Measurements from ENCODE around the gene TNRC6B. TPM values are rescaled to one million over a fixed set of nuclear protein-coding genes. Genes with fewer than 3 reads are reported as not detected.

The TNRC6B gene
- total and polyA plus RNA-seq, 2 of the 13 experiments (the other 11 are each of a cell fraction or from before 2014, with no cell fraction given): 8.9 to 13.2 TPM

GRCh38 chr22:40368016-40368415, 190.3 kb downstream of the TNRC6B start (continued):
- no peak for TF ChIP-seq ZNF574 (CRISPR knock-in tag; IDR thresholded peaks at IDR 0.05)

GRCh38 chr22:40368836-40369235, 191.1 kb downstream of the TNRC6B start:
- Histone ChIP-seq H3K4me3 (replicated peaks in 1 of 3; ENCODE audit: insufficient read depth in 1 of 3, low read depth in 2 of 3, low read length in 3 of 3) (no peak overlapping the region), H3K36me3 (replicated peaks in 1 of 2; ENCODE audit: control insufficient read depth in 1 of 2, insufficient read depth in 2 of 2, low read length in 2 of 2) (peaks cover 18 to 51% of the 10 kb centered on the region in 2 experiments), H3K79me2 (ENCODE audit: insufficient read depth, low read length) (peaks cover 4% of the 10 kb centered on the region), H3K27ac (ENCODE audit: extremely low read length, insufficient read depth, low read length) (no peak overlapping the region), H3K9me3 (ENCODE audit: low read length) (no peaks in the 10 kb centered on the region), H2AFZ (ENCODE audit: low read length) (no peak overlapping the region), H4K20me1 (ENCODE audit: insufficient read depth, low read length) (no peaks in the 10 kb centered on the region), H3K9ac (ENCODE audit: insufficient read depth, low read depth, low read length) (no peak overlapping the region), H3K4me1 (ENCODE audit: insufficient read depth, low read length) (no peaks in the 10 kb centered on the region), H3K4me2 (ENCODE audit: low read depth, low read length) (no peak overlapping the region), H3K27me3 (ENCODE audit: control insufficient read depth in 1 of 2, insufficient read depth in 2 of 2, low read length in 2 of 2) (no peaks in the 10 kb centered on the region; a peak in 1 of 5 replicates)
- no TSS peak for BruUV-seq (replicated peaks)
- intact Hi-C loops (cut with micrococcal nuclease; ENCODE audit: unreplicated experiment): no loop called here
- no peak for TF ChIP-seq FOSL2 (CRISPR knock-in tag; IDR thresholded peaks at IDR 0.05)
- TF ChIP-seq AKNA (CRISPR knock-in tag; IDR thresholded peaks at IDR 0.05; ENCODE audit: borderline replicate concordance): no peak
- TF ChIP-seq ZNF329 (CRISPR knock-in tag; IDR thresholded peaks at IDR 0.05; ENCODE audit: low read depth): no peak
- no peak for TF ChIP-seq ZNF224 (CRISPR knock-in tag; IDR thresholded peaks at IDR 0.05)
- TF ChIP-seq ZBTB1 (CRISPR knock-in tag; IDR thresholded peaks at IDR 0.05; ENCODE audit: borderline replicate concordance): no peak
- TF ChIP-seq ATF5 (CRISPR knock-in tag; IDR thresholded peaks at IDR 0.05; ENCODE audit: low read depth): no peak
- TF ChIP-seq ESRRA (CRISPR knock-in tag; IDR thresholded peaks at IDR 0.05; ENCODE audit: low read depth): no peak
- no peak for TF ChIP-seq ZSCAN29 (CRISPR knock-in tag; conservative IDR thresholded peaks at IDR 0.05)
- FAIRE-seq (no peak), ATAC-seq (no peak), DNase-seq (ENCODE audit: low spot score) (no peak)
- WGBS (ENCODE audit: low lambda C conversion rate): 97% methylated on average over 3 of the region's 3 CpGs
- CTCF ChIA-PET (ENCODE audit: low intra/inter-chr PET ratio, low total read pairs): no interaction called here
- POLR2A ChIA-PET: no interaction called here
- in situ Hi-C loops (cut with HindIII; ENCODE audit: extremely low pct_ligation_motif_present, low pct_unique_long_range_greater_than_20kb): no loop called here
